ENCODE data around the gene HSP90AB1.
"Not testable (repeated sequence)": the region's sequence is repeated elsewhere in the genome, so short reads cannot be mapped to it uniquely, and the experiment has no call there.

The HSP90AB1 gene

DNA sequence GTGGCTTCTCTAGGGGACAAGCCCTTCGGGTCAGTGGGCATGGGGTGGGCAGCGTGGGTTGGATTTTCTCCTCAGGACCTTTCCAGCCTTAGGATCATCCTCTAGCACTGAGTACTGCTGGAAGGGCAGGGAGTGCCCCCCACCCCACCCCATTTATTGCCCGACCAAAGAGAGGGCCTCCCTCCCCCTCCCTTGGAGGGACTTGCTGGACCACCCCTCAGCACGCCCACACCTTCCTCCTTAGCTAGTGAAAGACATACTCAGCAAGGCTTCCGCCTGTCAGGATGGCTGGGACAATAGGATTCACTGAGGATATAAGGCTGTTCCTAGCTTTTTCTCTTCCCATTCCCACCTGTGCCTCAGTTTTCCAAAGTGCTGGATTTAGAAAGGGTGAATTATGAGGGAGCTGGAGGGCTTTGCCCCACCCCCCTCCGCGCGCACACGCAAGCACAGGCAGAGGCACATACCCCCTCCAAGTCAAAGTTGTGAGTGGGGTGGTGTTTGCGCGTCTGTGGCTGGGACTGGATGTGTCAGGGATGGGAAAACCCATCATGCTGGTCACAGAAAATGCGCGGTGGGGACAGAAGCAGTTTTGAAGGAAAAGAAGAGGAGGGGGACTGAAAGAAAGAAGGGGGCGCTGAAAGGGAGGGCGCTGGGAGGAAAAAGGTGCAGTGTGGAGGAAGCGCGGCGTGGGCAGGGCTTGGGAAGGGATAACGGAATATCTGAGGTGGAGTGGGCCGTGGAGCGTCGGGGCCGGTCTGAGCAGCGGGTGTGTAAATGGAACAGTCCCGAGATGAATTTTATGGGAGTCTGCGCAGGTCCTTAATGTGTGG lies 24.2 kb upstream of the HSP90AB1 start:
- DNase-seq: no peak

DNA sequence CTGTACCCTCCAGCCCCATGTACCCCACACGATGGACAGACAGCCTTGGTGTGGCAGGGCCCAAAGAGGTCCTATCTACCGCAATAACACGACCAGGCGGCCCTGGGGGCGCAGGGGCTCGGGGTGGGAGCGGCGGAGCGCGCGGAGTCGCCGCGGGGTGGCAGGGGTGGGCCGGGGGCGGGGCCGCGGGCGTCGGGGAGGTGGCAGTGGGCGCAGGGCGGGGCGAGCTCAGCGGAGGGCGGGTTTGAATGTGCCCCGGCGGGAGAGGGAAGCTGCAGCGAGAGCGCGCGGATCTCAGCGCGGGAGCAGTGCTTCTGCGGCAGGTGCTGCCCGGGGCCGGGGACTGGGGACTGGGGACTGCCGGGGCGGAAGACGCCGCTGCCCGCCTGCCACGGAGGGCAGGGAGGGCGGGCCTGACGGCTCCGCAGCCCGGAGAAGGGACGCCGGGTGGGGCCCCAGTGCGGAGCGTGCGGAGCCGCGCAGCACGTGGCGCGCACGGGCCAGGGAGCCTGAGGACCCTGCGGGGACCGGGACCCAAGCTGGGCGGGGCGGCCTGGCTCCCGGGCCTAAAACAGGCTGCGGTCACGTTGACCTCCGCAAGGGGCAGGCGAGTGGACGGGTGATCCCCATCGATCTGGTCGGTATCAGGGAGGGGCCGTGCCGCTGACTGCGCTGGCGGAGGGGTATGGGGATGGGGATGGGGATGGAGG lies 23.4 kb upstream of the HSP90AB1 start, which contains the start of gene SLC29A1:
Gene SLC29A1 (plus strand): TSS at position 277 of the 710 bp plus-strand sequence. CDS start 3,719 bp downstream, outside the sequence.
- DNase-seq: peak; percentile 70

DNA sequence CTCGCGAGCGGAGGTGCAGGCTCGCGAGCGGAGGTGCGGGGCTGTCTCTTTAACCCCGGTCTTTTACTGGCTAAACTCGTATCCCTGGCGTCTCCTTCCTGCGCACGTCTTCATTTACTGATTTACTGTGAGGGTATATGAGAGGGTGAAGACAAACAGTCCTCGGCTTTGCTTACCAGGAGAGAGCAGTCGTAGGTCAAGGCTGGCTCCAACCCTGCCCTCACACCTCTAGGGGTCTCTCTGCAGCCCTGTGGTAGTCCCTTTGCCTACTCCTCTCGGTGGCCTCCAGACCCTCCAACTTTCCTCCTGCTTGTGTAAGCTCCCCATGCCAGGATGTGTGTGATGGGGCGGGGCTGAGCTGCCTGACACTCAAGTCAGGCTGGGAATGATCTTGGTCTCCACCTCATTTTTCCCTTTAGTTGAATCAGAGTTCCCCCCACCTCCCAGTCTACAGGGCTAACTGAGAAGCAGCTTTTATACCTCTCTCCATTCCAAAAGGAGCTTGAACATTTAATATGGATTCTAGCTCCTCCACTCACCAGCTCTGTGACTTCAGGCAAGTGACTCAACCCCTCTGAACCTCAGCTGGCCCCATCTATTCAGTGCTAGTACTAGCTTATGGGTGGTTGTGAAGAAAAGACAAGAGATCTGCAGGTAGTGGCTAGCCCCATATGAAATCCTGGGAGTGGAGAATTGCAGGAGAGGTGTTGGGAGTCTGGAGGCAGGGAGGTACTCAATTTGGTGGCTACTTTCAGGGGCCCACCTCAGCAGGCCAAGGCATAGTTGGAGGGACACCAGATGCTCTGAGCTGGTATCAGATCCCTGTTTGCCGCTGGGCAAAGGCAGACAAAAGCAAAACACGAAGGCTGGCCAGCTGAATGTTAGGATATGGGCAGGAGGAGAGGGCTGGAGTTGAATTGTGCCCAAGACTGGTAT lies 22.6 kb upstream of the HSP90AB1 start:
- no peak for DNase-seq

DNA sequence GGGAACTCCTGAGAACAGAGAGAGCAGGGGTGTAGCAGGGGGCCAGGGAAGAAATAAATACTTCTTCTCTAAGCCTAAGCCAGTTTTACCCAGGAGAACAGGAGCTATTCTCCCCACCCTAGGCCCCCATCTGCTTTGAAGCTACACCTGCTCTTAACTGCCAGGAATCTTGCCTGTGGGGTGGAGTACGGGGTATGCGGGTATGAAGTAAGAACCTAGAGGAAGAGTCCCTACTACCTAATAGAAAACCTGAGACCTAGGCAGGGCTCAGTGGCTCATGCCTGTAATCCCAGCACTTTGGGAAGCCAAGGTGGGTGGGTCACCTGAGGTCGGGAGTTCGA lies 22.0 kb upstream of the HSP90AB1 start:
- no peak for DNase-seq

DNA sequence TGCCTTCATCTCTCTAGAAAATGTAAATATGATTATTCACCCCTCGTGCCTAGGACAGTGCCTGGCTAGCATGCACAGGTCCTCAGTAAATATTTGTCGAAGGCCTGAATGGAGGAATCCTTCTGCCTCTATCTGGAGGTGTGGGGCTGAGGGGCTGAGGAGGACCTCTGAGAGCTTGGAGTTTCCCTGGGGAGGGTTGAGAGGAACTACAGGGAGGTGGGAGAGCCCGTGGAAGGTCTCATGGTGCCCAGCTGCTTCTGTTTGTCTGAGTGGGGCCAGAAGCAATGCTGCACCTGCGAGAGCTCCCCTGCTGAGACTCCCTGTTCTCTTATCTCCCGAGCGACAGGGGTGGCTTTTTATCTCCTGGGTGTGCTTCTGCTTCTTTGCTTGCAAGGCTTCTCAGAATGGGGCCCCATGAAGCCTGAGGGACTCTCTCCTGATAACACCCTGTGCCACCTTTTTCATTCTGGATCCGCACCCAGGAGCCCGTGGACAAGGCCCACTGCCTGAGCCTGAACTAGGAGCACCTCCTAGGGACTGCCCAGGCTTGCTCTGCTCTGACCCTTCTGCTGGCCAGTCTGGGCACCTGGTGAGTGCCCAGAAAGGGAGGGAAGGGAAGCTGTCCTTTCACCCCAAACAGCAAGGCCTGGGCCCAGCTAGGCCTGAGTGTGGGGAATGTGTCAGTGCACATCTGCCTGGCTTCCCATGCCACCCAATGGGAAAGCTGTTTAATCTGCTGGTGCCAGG lies 21.1 kb upstream of the HSP90AB1 start:
- DNase-seq: no peak

DNA sequence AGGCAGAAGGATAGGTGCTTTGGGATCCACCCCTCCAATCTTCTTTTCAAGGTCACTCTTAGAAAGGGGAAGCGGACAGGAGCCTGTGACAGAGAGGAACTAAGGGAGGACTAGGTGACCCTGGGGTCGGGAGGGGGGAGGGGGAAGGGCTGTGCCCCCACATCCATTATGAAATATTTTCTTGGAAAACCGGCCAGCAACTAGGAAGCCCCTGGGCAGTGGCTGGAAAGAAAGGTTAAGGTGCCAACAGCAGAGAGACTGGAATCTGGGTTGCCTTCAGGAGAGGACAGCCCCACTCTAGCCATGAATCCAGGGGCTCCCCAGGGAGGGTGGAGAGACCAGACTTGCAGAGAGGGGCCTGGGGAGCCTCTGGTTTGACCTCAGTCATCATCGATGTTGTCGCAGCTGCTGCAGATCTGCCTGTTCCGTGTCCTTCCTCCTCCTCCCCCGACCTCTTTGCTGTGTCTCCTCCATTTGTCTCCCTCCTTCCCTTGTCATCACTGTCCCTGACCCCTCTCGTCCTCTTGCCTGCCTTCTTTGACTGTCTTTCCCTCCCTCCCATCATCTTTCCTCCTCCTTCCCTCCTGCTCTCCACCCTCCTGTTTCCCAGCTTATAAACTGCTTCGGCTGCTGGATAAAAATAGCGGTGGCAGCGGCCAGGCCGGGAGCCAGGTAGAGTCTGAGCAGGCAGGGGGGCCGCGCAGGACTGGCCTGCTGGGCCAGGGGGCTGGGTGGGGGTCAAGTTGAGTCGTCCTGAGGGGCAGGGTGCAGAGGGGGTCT lies 20.3 kb upstream of the HSP90AB1 start:
- no peak for DNase-seq

DNA sequence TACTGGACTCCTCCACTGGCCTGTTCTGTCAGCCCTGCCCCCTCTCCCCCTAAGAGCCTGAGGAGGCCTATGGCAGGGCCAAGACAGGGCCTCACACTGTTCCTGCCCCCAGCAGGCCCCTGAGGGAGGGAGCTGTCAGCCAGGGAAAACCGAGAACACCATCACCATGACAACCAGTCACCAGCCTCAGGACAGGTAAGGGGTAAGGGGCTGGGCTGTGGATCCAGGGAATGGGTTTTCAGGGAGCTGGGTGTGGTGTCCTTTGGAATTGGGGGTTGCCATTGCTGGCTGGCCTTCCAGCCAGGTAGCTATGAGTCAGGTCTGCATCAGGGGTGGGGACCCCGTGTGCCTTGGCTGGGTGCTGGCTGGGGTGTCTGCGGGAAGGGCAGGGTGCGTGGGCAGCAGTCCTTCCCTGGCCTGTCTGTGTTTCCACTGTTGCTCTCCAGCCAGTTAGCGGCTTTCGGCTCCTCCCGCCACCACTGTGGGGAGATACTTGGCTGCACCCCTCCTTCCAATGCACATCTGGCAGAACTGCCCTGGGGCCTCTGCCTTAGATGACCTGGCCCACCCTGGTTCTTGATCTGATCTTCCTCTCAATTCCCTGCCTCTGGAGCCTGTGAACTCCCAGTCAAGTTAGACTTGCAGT lies 19.6 kb upstream of the HSP90AB1 start:
- no peak for DNase-seq

DNA sequence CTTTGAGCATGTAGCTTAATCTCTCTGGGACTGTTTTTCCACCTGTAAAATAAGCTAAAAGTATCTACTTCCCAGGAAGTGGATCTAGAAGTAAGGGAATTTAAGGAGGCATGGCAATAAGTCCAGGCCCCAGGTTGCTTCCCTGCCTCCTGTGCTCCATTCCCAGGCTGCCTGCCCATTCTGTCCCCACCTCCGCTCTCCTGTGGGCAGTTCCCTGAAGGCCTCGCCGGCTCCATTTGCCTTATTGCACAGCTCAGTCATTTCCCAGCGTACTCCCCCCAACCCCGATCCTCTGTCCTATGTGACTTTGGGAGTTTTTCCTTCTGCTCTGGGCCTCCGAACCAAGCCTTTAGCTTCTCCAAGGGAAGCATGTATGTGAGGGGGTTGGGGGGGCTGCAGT lies 18.9 kb upstream of the HSP90AB1 start:
- no peak for DNase-seq

DNA sequence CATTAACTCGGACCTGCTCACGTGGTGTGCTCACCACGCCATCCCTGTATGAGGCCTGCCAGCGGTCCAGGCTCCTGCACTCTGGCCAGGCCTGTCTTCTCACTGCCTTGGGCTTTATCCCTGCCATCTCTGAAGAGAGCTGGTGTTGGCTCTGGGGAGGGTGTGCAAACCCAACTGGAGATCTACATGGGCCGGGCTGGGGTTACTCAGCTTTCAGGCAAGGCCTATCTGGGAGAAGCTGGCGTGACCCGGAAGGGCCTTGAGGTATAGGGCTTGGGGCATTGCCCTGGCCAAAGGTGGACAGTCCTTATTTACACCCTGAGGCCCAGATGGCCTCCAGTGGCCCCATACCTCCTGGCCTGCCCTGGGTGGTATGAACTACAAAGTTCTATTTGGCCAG lies 18.5 kb upstream of the HSP90AB1 start:
- no peak for DNase-seq

DNA sequence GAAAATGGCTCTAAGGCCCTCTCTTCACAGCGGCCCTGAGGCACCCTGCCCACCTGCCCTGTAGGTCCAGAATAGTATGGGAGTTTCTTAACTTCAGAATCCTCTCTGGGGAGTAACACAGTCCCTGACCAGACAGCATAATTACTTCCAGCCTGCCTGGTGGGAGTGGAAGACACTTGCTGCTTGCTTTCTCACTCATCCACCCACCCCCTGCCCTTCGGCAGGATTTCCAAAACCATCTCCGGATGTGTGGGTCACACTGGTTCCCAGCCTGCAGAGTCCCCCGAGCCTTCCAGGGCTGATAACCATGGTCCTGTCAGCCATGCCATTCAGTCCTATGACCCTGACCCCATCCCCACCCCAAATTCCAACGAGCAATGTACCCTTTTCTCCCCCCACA lies 18.1 kb upstream of the HSP90AB1 start:
- no peak for DNase-seq

DNA sequence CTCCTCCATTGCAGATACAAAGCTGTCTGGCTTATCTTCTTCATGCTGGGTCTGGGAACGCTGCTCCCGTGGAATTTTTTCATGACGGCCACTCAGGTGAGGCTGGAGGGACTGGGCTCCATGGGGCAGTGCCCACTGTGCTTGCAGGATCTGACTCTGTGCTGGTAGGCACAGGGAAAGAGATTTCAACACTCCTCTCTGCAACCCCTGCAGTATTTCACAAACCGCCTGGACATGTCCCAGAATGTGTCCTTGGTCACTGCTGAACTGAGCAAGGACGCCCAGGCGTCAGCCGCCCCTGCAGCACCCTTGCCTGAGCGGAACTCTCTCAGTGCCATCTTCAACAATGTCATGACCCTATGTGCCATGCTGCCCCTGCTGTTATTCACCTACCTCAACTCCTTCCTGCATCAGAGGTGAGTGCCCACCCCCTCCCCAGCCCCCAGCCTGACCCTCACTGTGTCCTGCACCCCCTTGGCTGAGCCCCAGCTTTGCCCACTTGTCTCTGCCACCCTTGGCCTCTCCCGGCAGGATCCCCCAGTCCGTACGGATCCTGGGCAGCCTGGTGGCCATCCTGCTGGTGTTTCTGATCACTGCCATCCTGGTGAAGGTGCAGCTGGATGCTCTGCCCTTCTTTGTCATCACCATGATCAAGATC lies 17.4 kb upstream of the HSP90AB1 start:
- no peak for DNase-seq

DNA sequence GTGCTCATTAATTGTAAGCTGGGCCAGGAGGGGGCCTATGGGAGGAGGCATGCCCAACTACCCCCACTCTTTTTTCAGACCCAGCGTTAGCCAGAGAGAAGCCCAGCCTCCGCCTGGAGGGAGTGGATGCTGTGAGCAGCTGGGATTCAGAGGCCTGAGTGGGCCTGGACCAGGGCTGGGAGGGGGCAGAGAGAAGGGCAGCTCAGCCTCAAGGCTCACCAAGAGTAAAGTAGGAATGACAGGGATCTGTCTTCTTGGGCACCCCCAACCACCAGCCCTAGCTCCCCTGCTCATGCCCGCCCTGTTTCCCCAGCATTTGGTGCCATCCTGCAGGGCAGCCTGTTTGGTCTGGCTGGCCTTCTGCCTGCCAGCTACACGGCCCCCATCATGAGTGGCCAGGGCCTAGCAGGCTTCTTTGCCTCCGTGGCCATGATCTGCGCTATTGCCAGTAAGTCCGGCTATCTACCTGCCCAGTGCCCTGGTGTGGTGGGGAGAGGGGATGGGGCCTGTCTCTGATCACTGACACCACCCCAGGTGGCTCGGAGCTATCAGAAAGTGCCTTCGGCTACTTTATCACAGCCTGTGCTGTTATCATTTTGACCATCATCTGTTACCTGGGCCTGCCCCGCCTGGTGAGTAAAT lies 16.7 kb upstream of the HSP90AB1 start:
- DNase-seq: no peak

DNA sequence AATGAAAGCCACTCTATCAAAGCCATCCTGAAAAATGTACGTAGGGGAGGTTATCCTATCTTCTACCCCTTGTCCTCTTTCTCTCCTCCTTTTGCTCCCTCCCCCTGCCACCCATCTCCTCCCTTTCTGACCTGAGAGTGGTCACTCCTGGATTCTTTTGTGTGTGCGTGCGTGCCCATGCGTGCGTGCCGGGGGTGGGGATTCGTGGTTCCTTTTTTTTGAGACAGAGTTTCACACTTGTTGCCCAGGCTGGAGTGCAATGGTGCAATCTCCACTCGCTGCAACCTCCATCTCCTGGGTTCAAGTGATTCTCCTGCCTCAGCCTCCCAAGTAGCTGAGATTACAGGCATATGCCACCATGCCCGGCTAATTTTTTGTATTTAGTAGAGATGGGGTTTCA lies 15.5 kb upstream of the HSP90AB1 start:
- DNase-seq: not testable (repeated sequence)

DNA sequence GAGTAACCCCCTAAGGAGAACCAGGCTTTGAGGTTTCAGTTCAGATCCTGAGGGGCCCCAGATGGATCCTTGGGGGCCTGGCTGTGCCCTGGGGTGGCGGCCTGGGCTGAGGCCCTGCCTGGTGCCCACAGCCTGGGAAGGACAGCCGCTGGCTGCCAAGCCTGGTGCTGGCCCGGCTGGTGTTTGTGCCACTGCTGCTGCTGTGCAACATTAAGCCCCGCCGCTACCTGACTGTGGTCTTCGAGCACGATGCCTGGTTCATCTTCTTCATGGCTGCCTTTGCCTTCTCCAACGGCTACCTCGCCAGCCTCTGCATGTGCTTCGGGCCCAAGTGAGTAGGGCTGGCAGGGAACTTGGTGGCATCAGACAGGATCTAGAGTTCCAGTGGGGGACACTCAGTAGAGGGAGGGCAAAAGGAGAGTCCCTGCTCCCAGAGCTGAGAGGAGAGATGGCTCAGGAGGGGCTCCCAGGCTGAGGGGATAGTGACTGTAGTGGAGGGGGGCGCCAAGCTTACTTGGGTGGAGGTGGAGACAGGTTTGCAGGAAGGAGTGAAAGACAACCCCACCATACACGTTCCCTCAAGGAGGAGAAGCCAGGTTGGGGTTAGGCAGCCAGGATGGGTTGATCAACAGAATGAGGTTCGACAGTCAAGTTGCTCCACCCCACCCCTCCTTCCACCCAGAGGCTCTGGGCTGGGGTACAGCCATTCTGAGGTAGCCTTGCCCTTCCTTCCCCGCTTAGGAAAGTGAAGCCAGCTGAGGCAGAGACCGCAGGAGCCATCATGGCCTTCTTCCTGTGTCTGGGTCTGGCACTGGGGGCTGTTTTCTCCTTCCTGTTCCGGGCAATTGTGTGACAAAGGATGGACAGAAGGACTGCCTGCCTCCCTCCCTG lies 14.0 kb upstream of the HSP90AB1 start:
- DNase-seq: no peak

DNA sequence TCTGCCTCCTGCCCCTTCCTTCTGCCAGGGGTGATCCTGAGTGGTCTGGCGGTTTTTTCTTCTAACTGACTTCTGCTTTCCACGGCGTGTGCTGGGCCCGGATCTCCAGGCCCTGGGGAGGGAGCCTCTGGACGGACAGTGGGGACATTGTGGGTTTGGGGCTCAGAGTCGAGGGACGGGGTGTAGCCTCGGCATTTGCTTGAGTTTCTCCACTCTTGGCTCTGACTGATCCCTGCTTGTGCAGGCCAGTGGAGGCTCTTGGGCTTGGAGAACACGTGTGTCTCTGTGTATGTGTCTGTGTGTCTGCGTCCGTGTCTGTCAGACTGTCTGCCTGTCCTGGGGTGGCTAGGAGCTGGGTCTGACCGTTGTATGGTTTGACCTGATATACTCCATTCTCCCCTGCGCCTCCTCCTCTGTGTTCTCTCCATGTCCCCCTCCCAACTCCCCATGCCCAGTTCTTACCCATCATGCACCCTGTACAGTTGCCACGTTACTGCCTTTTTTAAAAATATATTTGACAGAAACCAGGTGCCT lies 13.3 kb upstream of the HSP90AB1 start:
- DNase-seq: no peak

DNA sequence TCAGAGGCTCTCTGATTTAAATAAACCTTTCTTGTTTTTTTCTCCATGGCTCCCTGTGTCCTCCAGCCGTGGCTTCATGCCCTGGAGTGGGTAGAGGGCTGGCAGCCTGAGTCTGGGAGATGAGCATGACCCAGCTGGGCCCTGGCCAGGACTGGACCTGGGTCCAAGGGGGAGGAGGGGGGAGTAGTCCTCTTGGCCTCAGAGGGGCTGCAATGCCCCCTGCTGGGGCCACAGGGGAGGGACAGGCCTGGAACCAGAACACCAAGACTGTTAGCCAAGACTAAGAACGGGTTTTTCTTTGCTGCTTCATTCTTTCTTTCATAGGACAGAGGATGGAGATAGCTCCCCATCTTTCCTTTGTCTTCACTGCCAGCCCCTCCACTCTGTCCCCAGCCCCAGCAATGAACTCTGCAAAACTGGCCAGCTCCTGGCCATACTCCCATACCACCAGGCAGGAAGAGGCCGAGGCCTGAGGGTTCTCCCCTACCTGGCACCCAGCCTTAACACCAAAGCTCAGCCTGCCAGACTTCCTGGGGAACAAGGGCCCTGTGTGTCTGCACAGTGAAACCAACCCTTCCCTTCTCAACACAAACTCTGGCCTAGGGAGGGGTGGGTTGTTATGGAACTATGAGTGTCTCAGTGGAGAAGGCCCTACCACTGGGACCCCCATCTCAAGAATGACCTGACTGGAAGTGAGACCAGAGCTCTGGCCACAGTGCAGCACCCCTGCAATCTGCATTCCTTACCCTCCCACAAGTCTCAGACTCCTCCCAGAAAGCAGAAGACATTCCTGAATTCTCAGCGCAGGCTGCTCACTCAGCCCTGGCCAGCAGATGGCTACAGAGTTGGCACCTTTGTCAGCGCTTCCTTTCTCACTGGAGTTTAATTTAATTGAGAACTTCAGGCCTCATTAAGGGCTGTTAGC lies 12.5 kb upstream of the HSP90AB1 start:
- DNase-seq: no peak

DNA sequence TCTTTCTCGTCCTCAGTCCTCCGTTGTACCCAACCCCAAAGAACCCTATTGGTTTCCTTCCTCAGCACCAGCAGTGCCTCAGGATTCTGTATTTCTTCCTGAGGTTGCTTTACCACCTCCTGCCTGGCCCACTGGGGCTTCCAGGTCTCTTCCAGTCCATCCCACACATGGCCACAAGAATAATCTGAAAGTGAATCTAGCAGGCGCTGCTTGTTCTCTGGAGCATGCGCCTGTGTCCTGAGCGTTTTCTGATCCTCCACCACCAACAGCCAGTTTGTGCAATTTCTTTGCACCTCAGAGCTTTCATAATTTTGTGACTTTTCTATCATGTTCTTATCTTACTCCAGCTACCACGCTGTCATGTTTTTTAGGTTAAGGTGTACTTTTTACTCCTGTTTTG lies 11.6 kb upstream of the HSP90AB1 start:
- no peak for DNase-seq
